Osteoblast (primary cell): ENCODE results near the gene ADGRG3. TPM values are rescaled to one million over a fixed set of nuclear protein-coding genes. Genes with fewer than 3 reads are reported as not detected.

Experiments used
- DNase-seq: peaks from one replicate; pipeline ENCODE4 v3.0.0; 2011; ENCODE audit warnings: low spot score, mixed read lengths; ENCODE audit not compliant: insufficient read length; ENCODE audit errors: missing footprints
- H2AFZ ChIP-seq: 2 replicates; pipeline ENCODE4 v1.6.0; 2011; ENCODE audit warnings: mild to moderate bottlenecking, low read length
- H3K27ac ChIP-seq: 2 replicates; pipeline ENCODE4 v1.5.1; 2011; ENCODE audit warnings: mild to moderate bottlenecking, low read depth, low read length, moderate library complexity
- H3K27me3 ChIP-seq: 2 replicates; pipeline ENCODE4 v1.6.0; 2012; ENCODE audit warnings: mild to moderate bottlenecking, control low read depth, inconsistent platforms, low read length, moderate library complexity; ENCODE audit not compliant: insufficient read depth
- H3K36me3 ChIP-seq: 2 replicates; pipeline ENCODE4 v1.5.1; 2011; ENCODE audit warnings: mild to moderate bottlenecking, low read length, control low read depth, moderate library complexity; ENCODE audit not compliant: insufficient read depth
- H3K4me1 ChIP-seq: 2 replicates; pipeline ENCODE4 v1.5.1; 2011; ENCODE audit warnings: mild to moderate bottlenecking, low read length, control low read depth, moderate library complexity; ENCODE audit not compliant: insufficient read depth
- H3K4me2 ChIP-seq: 2 replicates; pipeline ENCODE4 v1.6.0; 2011; ENCODE audit warnings: mild to moderate bottlenecking, low read length; ENCODE audit not compliant: insufficient read depth
- H3K4me3 ChIP-seq: fragments of 200-600 bp; sonication (generic); 3 replicates; pipeline ENCODE4 v1.5.1; 2012; ENCODE audit warnings: mild to moderate bottlenecking, low read length, inconsistent platforms; ENCODE audit not compliant: insufficient read depth
- H3K79me2 ChIP-seq: 2 replicates; pipeline ENCODE4 v1.6.0; 2012; ENCODE audit warnings: mild to moderate bottlenecking, low read length, control low read depth, inconsistent platforms; ENCODE audit not compliant: insufficient read depth
- H3K9me3 ChIP-seq: 2 replicates; pipeline ENCODE4 v1.5.1; 2011; ENCODE audit warnings: low read depth, low read length, control low read depth
- H4K20me1 ChIP-seq: 2 replicates; pipeline ENCODE4 v1.6.0; 2012; ENCODE audit warnings: mild to moderate bottlenecking, low read length, control low read depth; ENCODE audit not compliant: insufficient read depth
- total RNA-seq: library from RNA; depleted of rRNA; stranded (reverse); fragments of >200 nt; gene quantifications from 2 replicates; pipeline ENCODE4 v1.2.3, GENCODE V29; 2012
- TF ChIP-seq, protein P1 (sequence below): IDR thresholded peaks from 2 replicates; pipeline ENCODE4 v1.5.1; 2011; ENCODE audit warnings: mild to moderate bottlenecking, low read depth, low read length, moderate library complexity; ENCODE audit errors: extremely low read depth

Gene ADGRG3
- total RNA-seq = not detected in 2 replicates

DNA sequence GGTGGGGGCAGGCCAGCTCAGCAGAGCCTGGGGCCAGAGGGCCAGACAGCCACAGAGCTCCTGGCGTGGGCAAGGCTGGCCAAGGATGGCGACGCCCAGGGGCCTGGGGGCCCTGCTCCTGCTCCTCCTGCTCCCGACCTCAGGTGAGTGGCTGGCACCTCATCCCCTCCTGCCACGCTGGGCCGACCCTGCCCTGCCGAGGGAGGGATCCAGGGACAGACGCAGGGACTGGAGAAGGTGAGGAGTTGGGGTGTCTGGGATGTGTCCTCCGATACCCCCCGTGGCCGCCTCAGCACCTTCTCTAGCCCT, at the start of gene ADGRG3:
Gene ADGRG3, plus strand, starts transcription at position 44 of the 309 bp plus-strand sequence. Its CDS starts 42 bp downstream, at position 86.
- H3K4me2 ChIP-seq = no peak within 1 kb of the TSS
- H3K27ac ChIP-seq = no peak within 1 kb of the TSS
- DNase-seq = peak; percentile 27
- H3K4me1 ChIP-seq = no peaks in the 10 kb centered on the region
- H3K9me3 ChIP-seq = no peaks in the 10 kb centered on the region
- H3K27me3 ChIP-seq = peaks cover 24% of the 10 kb centered on the region
- no peaks in the 10 kb centered on the region for H3K36me3 ChIP-seq
- TF ChIP-seq, protein P1, sequence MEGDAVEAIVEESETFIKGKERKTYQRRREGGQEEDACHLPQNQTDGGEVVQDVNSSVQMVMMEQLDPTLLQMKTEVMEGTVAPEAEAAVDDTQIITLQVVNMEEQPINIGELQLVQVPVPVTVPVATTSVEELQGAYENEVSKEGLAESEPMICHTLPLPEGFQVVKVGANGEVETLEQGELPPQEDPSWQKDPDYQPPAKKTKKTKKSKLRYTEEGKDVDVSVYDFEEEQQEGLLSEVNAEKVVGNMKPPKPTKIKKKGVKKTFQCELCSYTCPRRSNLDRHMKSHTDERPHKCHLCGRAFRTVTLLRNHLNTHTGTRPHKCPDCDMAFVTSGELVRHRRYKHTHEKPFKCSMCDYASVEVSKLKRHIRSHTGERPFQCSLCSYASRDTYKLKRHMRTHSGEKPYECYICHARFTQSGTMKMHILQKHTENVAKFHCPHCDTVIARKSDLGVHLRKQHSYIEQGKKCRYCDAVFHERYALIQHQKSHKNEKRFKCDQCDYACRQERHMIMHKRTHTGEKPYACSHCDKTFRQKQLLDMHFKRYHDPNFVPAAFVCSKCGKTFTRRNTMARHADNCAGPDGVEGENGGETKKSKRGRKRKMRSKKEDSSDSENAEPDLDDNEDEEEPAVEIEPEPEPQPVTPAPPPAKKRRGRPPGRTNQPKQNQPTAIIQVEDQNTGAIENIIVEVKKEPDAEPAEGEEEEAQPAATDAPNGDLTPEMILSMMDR = no peak
- H3K79me2 ChIP-seq = no peaks in the 10 kb centered on the region
- H2AFZ ChIP-seq = no peak within 1 kb of the TSS
- no peak within 1 kb of the TSS for H3K4me3 ChIP-seq
- no peaks in the 10 kb centered on the region for H4K20me1 ChIP-seq

- Histone ChIP-seq H3K4me1 (peaks cover 8% of the 10 kb centered on the region), H3K27ac (no peak overlapping the region), H3K79me2 (no peaks in the 10 kb centered on the region), H4K20me1 (no peaks in the 10 kb centered on the region), H3K27me3 (no peaks in the 10 kb centered on the region), H3K4me3 (no peak overlapping the region), H3K36me3 (no peaks in the 10 kb centered on the region), H2AFZ (no peak overlapping the region), H3K9me3 (no peaks in the 10 kb centered on the region), H3K4me2 (no peak overlapping the region)
- no peak for DNase-seq
- TF ChIP-seq, protein P1 = no peak
These were observed 48.9 kb upstream of the ADGRG3 start for GRCh38 chr16:57619133-57619605.

DNA sequence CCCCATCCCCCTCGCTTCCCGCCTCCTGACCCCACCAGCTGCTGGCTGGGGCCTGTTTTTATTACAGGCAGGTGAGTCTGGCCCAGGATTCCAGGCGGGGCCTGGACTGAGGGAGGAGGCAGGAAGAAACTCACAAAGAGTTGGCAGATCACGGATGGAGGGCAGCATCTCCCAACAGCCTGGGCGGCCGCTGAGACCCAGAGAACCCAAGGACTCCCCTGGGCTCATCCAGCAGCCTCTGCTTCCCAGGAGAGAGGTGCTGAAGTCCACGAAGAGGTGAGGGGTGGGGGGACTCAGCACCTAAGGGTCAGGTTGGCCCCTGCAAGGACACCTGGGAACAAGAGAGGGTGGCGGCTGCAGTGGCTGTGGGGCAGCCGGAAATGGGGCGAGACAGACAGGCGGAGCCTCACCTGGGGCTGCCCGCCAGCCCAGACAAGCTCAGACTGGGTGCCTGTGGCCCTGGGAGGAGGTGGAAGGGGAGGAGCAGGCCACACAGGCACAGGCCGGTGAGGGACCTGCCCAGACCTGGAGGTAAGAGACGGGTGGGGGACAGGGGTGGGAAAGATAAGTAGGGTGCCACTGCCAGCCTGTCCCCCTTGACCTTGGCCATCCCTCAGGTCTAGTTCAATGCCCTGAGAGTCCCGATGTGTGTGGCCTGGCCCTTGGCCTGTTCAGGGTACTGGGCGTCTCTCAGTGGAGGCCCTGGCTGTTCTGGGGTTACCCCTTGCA, 48.3 kb upstream of the ADGRG3 start:
- DNase-seq = peak; percentile 62
- Histone ChIP-seq H3K27me3 (no peaks in the 10 kb centered on the region), H2AFZ (no peak overlapping the region), H3K4me2 (no peak overlapping the region), H3K9me3 (no peaks in the 10 kb centered on the region), H3K36me3 (no peaks in the 10 kb centered on the region), H3K4me3 (no peak overlapping the region), H3K27ac (no peak overlapping the region), H3K79me2 (no peaks in the 10 kb centered on the region), H4K20me1 (no peaks in the 10 kb centered on the region), H3K4me1 (peaks cover 12% of the 10 kb centered on the region)
- TF ChIP-seq, protein P1 = no peak

- Histone ChIP-seq H3K27me3 (no peaks in the 10 kb centered on the region), H4K20me1 (no peaks in the 10 kb centered on the region), H3K4me2 (no peak overlapping the region), H3K27ac (no peak overlapping the region), H2AFZ (no peak overlapping the region), H3K36me3 (no peaks in the 10 kb centered on the region), H3K9me3 (no peaks in the 10 kb centered on the region), H3K4me3 (no peak overlapping the region), H3K79me2 (no peaks in the 10 kb centered on the region), H3K4me1 (peaks cover 12% of the 10 kb centered on the region)
- DNase-seq = peak; percentile 57
- TF ChIP-seq, protein P1 = no peak
These were observed 47.5 kb upstream of the ADGRG3 start for GRCh38 chr16:57620335-57621231.
